ENCODE results near the gene SEMA3A.

DNA sequence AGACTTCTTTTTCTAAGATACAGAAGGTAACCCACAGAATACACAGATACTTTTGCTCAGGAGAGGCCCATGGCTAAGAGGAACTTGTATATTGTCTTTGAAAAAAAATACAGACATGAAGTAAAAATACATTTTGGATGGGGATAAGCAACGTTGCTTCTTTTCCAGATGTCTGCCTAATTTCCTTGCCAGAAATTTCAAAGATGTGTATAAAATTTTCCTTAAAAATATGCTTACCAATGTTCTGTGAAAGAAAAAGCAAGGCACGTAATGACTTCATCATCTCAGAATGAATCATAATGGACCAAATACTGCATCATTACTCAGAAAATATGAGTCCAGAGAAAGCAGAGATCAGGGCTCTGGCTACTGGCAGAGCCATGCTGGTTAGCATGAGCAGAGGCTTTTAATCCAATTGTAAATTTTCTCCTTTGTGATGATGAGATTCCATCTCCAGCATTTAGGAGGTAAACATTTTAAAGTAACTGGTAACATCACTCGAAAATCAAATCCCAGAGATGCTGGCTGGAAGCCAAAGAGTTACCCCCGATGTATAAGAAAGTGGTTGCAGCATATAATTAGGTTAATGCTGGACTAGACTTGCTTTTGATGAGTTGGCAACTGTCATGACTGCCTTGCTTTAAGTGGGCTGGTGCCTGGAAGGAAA is 272.5 kb downstream of the SEMA3A start:
- TF ChIP-seq, protein P1, sequence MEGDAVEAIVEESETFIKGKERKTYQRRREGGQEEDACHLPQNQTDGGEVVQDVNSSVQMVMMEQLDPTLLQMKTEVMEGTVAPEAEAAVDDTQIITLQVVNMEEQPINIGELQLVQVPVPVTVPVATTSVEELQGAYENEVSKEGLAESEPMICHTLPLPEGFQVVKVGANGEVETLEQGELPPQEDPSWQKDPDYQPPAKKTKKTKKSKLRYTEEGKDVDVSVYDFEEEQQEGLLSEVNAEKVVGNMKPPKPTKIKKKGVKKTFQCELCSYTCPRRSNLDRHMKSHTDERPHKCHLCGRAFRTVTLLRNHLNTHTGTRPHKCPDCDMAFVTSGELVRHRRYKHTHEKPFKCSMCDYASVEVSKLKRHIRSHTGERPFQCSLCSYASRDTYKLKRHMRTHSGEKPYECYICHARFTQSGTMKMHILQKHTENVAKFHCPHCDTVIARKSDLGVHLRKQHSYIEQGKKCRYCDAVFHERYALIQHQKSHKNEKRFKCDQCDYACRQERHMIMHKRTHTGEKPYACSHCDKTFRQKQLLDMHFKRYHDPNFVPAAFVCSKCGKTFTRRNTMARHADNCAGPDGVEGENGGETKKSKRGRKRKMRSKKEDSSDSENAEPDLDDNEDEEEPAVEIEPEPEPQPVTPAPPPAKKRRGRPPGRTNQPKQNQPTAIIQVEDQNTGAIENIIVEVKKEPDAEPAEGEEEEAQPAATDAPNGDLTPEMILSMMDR (IDR thresholded peaks at IDR 0.05) = no peak
- no peak for TF ChIP-seq POLR2A (IDR thresholded peaks at IDR 0.05)

Data from esophagus squamous epithelium (tissue), 4 donors.